DND-41 (cell line): Measurements from ENCODE around the gene ICOS.

Source experiments
- ATAC-seq: fragments of 200-7000 bp; cut with Tn5 transposase; 3 replicates; pipeline ENCODE4 v1.9.1; 2021; ENCODE audit warnings: low read depth; ENCODE audit not compliant: insufficient read depth
- DNase-seq: peaks from one replicate; pipeline ENCODE4 v3.0.0-alpha.2; 2020
- H2AFZ ChIP-seq: 2 replicates; pipeline ENCODE4 v1.6.0; 2012; ENCODE audit warnings: low read depth, low read length
- H3K27ac ChIP-seq: 2 replicates; pipeline ENCODE4 v1.5.1; 2012; ENCODE audit warnings: low read length, inconsistent platforms
- H3K27me3 ChIP-seq: fragments of 200-600 bp; sonication (generic); 2 replicates; pipeline ENCODE4 v1.6.0; 2012; ENCODE audit warnings: low read length, mild to moderate bottlenecking, inconsistent platforms; ENCODE audit not compliant: insufficient read depth, poor library complexity
- H3K36me3 ChIP-seq: 2 replicates; pipeline ENCODE4 v1.5.1; 2012; ENCODE audit warnings: low read length, inconsistent platforms; ENCODE audit not compliant: insufficient read depth
- H3K4me1 ChIP-seq: 2 replicates; pipeline ENCODE4 v1.5.1; 2012; ENCODE audit warnings: mild to moderate bottlenecking, low read length; ENCODE audit not compliant: insufficient read depth
- H3K4me2 ChIP-seq: 2 replicates; pipeline ENCODE4 v1.6.0; 2012; ENCODE audit warnings: mild to moderate bottlenecking, moderate library complexity, low read length, inconsistent platforms; ENCODE audit not compliant: insufficient read depth
- H3K4me3 ChIP-seq, 2 experiments: fragments of 200-600 bp in 1 of 2; shearing (Covaris generic) in 1 of 2; 2 replicates each; pipeline ENCODE4 v1.5.1; 2012 to 2016; ENCODE audit warnings: inconsistent platforms in 2 of 2, low read length in 2 of 2, mild to moderate bottlenecking in 2 of 2, low read depth in 1 of 2, moderate library complexity in 1 of 2
- H3K79me2 ChIP-seq: 2 replicates; pipeline ENCODE4 v1.6.0; 2012; ENCODE audit warnings: low read length, inconsistent platforms; ENCODE audit not compliant: insufficient read depth
- H3K9ac ChIP-seq: 2 replicates; pipeline ENCODE4 v1.6.0; 2012; ENCODE audit warnings: low read depth, mild to moderate bottlenecking, inconsistent platforms, low read length, moderate library complexity
- H3K9me3 ChIP-seq: 2 replicates; pipeline ENCODE4 v1.5.1; 2012; ENCODE audit warnings: low read length, moderate library complexity, mild to moderate bottlenecking, inconsistent platforms; ENCODE audit not compliant: insufficient read depth, severe bottlenecking
- H4K20me1 ChIP-seq: 2 replicates; pipeline ENCODE4 v1.6.0; 2012; ENCODE audit warnings: low read length; ENCODE audit not compliant: insufficient read depth
- CTCF ChIP-seq: IDR thresholded peaks from 2 replicates; pipeline ENCODE4 v1.5.1; 2012; ENCODE audit warnings: borderline replicate concordance, low read length, moderate library complexity, mild to moderate bottlenecking; ENCODE audit not compliant: poor library complexity, severe bottlenecking; ENCODE audit errors: extremely low read depth
- EZH2 ChIP-seq: IDR thresholded peaks from 3 replicates; pipeline ENCODE4 v1.6.1; 2012; ENCODE audit warnings: borderline replicate concordance, low read depth, mild to moderate bottlenecking, moderate library complexity, low read length, inconsistent platforms; ENCODE audit not compliant: severe bottlenecking

The ICOS gene

GRCh38 chr2:203989521-203989920, 53.0 kb downstream of the ICOS start:
- Histone ChIP-seq H3K27me3 (no peaks in the 10 kb centered on the region), H3K27ac (no peak overlapping the region), H3K36me3 (no peaks in the 10 kb centered on the region), H3K79me2 (no peaks in the 10 kb centered on the region), H4K20me1 (no peaks in the 10 kb centered on the region), H3K9ac (no peak overlapping the region), H3K4me2 (no peak overlapping the region), H3K9me3 (no peaks in the 10 kb centered on the region), H3K4me1 (no peaks in the 10 kb centered on the region), H2AFZ (no peak overlapping the region), H3K4me3 (no peak overlapping the region)
- DNase-seq (no peak), ATAC-seq (no peak)
- TF ChIP-seq CTCF = no peak
- no peak for TF ChIP-seq EZH2

GRCh38 chr2:203992509-203992908, 55.9 kb downstream of the ICOS start:
- H4K20me1 ChIP-seq = no peaks in the 10 kb centered on the region
- H3K9me3 ChIP-seq = no peaks in the 10 kb centered on the region
- H2AFZ ChIP-seq = no peak overlapping the region
- H3K27ac ChIP-seq = no peak overlapping the region
- no peaks in the 10 kb centered on the region for H3K4me1 ChIP-seq
- H3K4me3 ChIP-seq = no peak overlapping the region
- no peak overlapping the region for H3K9ac ChIP-seq
- H3K27me3 ChIP-seq = no peaks in the 10 kb centered on the region
- no peak for DNase-seq
- ATAC-seq = no peak
- H3K36me3 ChIP-seq = no peaks in the 10 kb centered on the region
- TF ChIP-seq EZH2 (no peak), CTCF (no peak)
- no peak overlapping the region for H3K4me2 ChIP-seq
- H3K79me2 ChIP-seq = no peaks in the 10 kb centered on the region

- Histone ChIP-seq H4K20me1 (no peaks in the 10 kb centered on the region), H3K27ac (no peak overlapping the region)
- no peak for TF ChIP-seq EZH2
- no peak for TF ChIP-seq CTCF
Measured at GRCh38 chr2:203993011-203993410, 56.4 kb downstream of the ICOS start.

GRCh38 chr2:203993560-203993959, 57.0 kb downstream of the ICOS start:
- Histone ChIP-seq H2AFZ (no peak overlapping the region), H3K27ac (no peak overlapping the region), H3K9ac (no peak overlapping the region), H3K9me3 (no peaks in the 10 kb centered on the region), H3K4me2 (no peak overlapping the region), H3K4me3 (no peak overlapping the region), H3K27me3 (no peaks in the 10 kb centered on the region), H3K4me1 (0 out of 2 replicates have a peak, but pooled peaks cover 2% of the 10 kb centered on the region), H4K20me1 (no peaks in the 10 kb centered on the region), H3K36me3 (no peaks in the 10 kb centered on the region), H3K79me2 (no peaks in the 10 kb centered on the region)
- ATAC-seq (no peak), DNase-seq (no peak)
- TF ChIP-seq EZH2 (no peak), CTCF (no peak)

More at GRCh38 chr2:203993011-203993410, 56.4 kb downstream of the ICOS start:
- ATAC-seq (no peak), DNase-seq (no peak)
- H3K4me3 ChIP-seq = no peak overlapping the region
- no peaks in the 10 kb centered on the region for H3K36me3 ChIP-seq
- no peak overlapping the region for H3K9ac ChIP-seq
- H3K4me2 ChIP-seq = no peak overlapping the region
- H3K4me1 ChIP-seq = no peaks in the 10 kb centered on the region
- no peaks in the 10 kb centered on the region for H3K9me3 ChIP-seq
- no peaks in the 10 kb centered on the region for H3K27me3 ChIP-seq
- no peak overlapping the region for H2AFZ ChIP-seq
- H3K79me2 ChIP-seq = no peaks in the 10 kb centered on the region
